Uterus (tissue), 4 donors: ENCODE data around the gene FMNL1. TPM values are rescaled to one million over a fixed set of nuclear protein-coding genes. Genes with fewer than 3 reads are reported as not detected.
A peak's percentile ranks its signal among the peaks of the same experiment; 100 is the strongest.

Experiments
- DNase-seq, 2 donors: peaks; one replicate each; pipeline ENCODE4 v3.0.0-alpha.2; 2019 to 2020
- H3K27ac ChIP-seq, 2 donors: fragments of 200-600 bp; sonication (generic); 1 replicate in 1 of 2; 2 replicates in 1 of 2; pipeline ENCODE4 v1.5.1; 2016 to 2018
- H3K27me3 ChIP-seq, 2 donors: fragments of 200-600 bp; sonication (generic); one replicate each; pipeline ENCODE4 v1.5.1; 2018 to 2019; ENCODE audit warnings: control low read depth in 1 of 2
- H3K36me3 ChIP-seq, 2 donors: fragments of 200-600 bp; sonication (generic); one replicate each; pipeline ENCODE4 v1.5.1; 2019; ENCODE audit warnings: control low read depth in 1 of 2
- H3K4me1 ChIP-seq, 2 donors: fragments of 200-600 bp; sonication (generic); one replicate each; pipeline ENCODE4 v1.5.1; 2018 to 2019; ENCODE audit warnings: control low read depth in 1 of 2
- H3K4me3 ChIP-seq, 2 donors: fragments of 200-600 bp; sonication (generic); 1 replicate in 1 of 2; 2 replicates in 1 of 2; pipeline ENCODE4 v1.5.1; 2018 to 2019; ENCODE audit warnings: mild to moderate bottlenecking in 1 of 2
- H3K9me3 ChIP-seq, 2 donors: fragments of 200-600 bp; sonication (generic); one replicate each; pipeline ENCODE4 v1.5.1; 2019; ENCODE audit warnings: control low read depth in 1 of 2
- POLR2A ChIP-seq, 2 donors: fragments of 450-650 bp; IDR thresholded peaks; one replicate each; pipeline ENCODE4 v1.6.1; 2016; ENCODE audit warnings: antibody characterized with exemption in 2 of 2, mild to moderate bottlenecking in 1 of 2, moderate library complexity in 1 of 2
- intact Hi-C: fragments of 100-400 bp; cut with DNase I; formaldehyde crosslinking; loops from one replicate; pipeline ENCODE4 v1.15.1; 2023; ENCODE audit warnings: low total_unique reads
- total RNA-seq, 4 donors: library from RNA; depleted of rRNA in 3 of 4; stranded (reverse); fragments of >200 nt in 3 of 4; gene quantifications; one replicate each; pipeline versions ENCODE4 v1.1.0 to v1.2.4, GENCODE V29; 2014 to 2023
- TF ChIP-seq, protein P1 (sequence below), 4 experiments: fragments of 200-600 bp in 2 of 4; fragments of 450-650 bp in 2 of 4; sonication (generic) in 2 of 4; IDR thresholded peaks; one replicate each; pipeline ENCODE4 v1.5.1; 2016 to 2019; ENCODE audit warnings: antibody characterized with exemption in 4 of 4, mild to moderate bottlenecking in 2 of 4, moderate library complexity in 1 of 4
- donor health status: DM: yes; HTN: yes; CAD: no.

FMNL1 gene
- total RNA-seq, 4 donors from 2014 or later = 2.6 to 12.3 (median 3.6) TPM

- TF ChIP-seq, protein P1, sequence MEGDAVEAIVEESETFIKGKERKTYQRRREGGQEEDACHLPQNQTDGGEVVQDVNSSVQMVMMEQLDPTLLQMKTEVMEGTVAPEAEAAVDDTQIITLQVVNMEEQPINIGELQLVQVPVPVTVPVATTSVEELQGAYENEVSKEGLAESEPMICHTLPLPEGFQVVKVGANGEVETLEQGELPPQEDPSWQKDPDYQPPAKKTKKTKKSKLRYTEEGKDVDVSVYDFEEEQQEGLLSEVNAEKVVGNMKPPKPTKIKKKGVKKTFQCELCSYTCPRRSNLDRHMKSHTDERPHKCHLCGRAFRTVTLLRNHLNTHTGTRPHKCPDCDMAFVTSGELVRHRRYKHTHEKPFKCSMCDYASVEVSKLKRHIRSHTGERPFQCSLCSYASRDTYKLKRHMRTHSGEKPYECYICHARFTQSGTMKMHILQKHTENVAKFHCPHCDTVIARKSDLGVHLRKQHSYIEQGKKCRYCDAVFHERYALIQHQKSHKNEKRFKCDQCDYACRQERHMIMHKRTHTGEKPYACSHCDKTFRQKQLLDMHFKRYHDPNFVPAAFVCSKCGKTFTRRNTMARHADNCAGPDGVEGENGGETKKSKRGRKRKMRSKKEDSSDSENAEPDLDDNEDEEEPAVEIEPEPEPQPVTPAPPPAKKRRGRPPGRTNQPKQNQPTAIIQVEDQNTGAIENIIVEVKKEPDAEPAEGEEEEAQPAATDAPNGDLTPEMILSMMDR (IDR thresholded peaks at IDR 0.05) = no peak
- TF ChIP-seq POLR2A (IDR thresholded peaks at IDR 0.05) = no peak
- intact Hi-C loops = no loop called here
Measured at GRCh38 chr17:45232514-45233422, 11.1 kb downstream of the FMNL1 start.

GRCh38 chr17:45233423-45233924 is 11.8 kb downstream of the FMNL1 start:
- no peak overlapping the region for H3K4me3 ChIP-seq
- intact Hi-C loops = no loop called here

More at GRCh38 chr17:45232514-45233422, 11.1 kb downstream of the FMNL1 start:
- no peak overlapping the region for H3K4me3 ChIP-seq
- no peaks in the 10 kb centered on the region for H3K4me1 ChIP-seq
- no peak overlapping the region for H3K27ac ChIP-seq
- H3K27me3 ChIP-seq = no peaks in the 10 kb centered on the region
- DNase-seq = no peak
- no peaks in the 10 kb centered on the region for H3K9me3 ChIP-seq
- H3K36me3 ChIP-seq = no peaks in the 10 kb centered on the region

GRCh38 chr17:45234641-45235415 is 13.1 kb downstream of the FMNL1 start:
- Histone ChIP-seq H3K27me3 (no peaks in the 10 kb centered on the region), H3K36me3 (no peaks in the 10 kb centered on the region), H3K4me3 (no peak overlapping the region), H3K27ac (no peak overlapping the region), H3K4me1 (no peaks in the 10 kb centered on the region), H3K9me3 (no peaks in the 10 kb centered on the region)
- no peak for DNase-seq
- intact Hi-C loops = no loop called here
- TF ChIP-seq POLR2A (IDR thresholded peaks at IDR 0.05) = no peak
- TF ChIP-seq, protein P1 (IDR thresholded peaks at IDR 0.05) = no peak

More at GRCh38 chr17:45233423-45233924, 11.8 kb downstream of the FMNL1 start:
- H3K9me3 ChIP-seq = no peaks in the 10 kb centered on the region
- no peak for DNase-seq
- H3K27ac ChIP-seq = no peak overlapping the region
- H3K36me3 ChIP-seq = no peaks in the 10 kb centered on the region
- no peaks in the 10 kb centered on the region for H3K27me3 ChIP-seq
- TF ChIP-seq, protein P1 (IDR thresholded peaks at IDR 0.05) = no peak
- TF ChIP-seq POLR2A (IDR thresholded peaks at IDR 0.05) = no peak
- H3K4me1 ChIP-seq = no peaks in the 10 kb centered on the region

GRCh38 chr17:45235416-45236281 is 14.0 kb downstream of the FMNL1 start:
- Histone ChIP-seq H3K27me3 (peaks cover under 1 to 5% of the 10 kb centered on the region in 2 donors), H3K9me3 (no peaks in the 10 kb centered on the region), H3K36me3 (no peaks in the 10 kb centered on the region), H3K4me1 (no peaks in the 10 kb centered on the region), H3K27ac (no peak overlapping the region), H3K4me3 (no peak overlapping the region)
- peak; percentile 68 to 70 for DNase-seq
- intact Hi-C loops = no loop called here
- TF ChIP-seq, protein P1 (IDR thresholded peaks at IDR 0.05) = peak; percentile 56 to 70 (median 64)
- TF ChIP-seq POLR2A (IDR thresholded peaks at IDR 0.05) = no peak
